Raji (cell line): Measurements from ENCODE around the gene RBMY1J.
"Not testable (repeated sequence)": the region's sequence is repeated elsewhere in the genome, so short reads cannot be mapped to it uniquely, and the experiment has no call there.

Experiments used
- POLR2A ChIP-seq: IDR thresholded peaks from 2 replicates; pipeline ENCODE4 v1.6.1; 2011; ENCODE audit warnings: low read depth, low read length, control low read depth; ENCODE audit not compliant: insufficient read depth

RBMY1J gene

GRCh38 chrY:22403110-22403509, at the start of gene RBMY1J:
Gene RBMY1J, plus strand, starts transcription at chrY:22403410. Its CDS starts 2,038 bp downstream, at chrY:22405448.
- TF ChIP-seq POLR2A = not testable (repeated sequence)

- no peak for TF ChIP-seq POLR2A
These were observed 35.8 kb upstream of the RBMY1J start for GRCh38 chrY:22367416-22367815.

DNA sequence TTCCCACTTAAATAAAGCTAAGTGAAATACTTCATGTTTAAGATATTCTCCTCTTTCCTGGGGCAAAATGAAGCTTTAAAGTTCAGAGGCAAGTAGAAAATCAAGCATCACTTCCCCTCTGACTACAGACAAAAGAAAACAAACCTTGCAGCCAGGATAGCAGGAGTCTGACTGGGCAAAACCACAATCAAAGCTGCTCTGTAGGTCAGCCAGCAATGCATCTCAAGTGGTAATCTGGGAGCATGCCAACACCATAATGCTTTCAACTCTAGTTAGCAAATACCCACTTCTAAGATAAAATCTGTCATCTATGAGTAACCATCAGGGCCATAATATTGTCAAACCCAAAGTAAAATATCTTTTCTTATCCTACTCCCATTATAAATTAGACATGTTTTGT, 32.6 kb upstream of the RBMY1J start:
- no peak for TF ChIP-seq POLR2A

DNA sequence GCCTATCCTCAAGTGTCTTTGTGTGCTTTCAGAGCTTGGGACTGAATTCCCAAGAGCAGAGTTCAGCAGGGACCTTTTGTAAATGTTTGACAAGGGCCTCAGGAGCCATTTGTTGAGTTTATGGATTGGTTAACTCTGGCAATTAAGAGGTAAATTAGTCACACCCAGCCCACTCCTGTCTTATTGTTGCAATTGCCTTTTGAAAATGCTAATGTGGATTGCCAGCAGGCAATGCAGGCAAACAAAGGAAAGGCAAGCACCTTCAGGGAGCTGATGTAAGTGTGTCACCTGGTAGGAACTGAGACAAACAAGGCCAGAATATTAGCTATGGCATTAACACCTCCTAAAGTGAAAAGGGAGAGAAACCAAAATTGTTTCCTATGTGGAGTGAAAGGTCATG, 29.7 kb upstream of the RBMY1J start:
- TF ChIP-seq POLR2A = no peak
